GM19025 (cell line): ENCODE results near the gene LRRC53.

Source experiments
- ATAC-seq: cut with Tn5 transposase; IDR thresholded peaks from one replicate; pipeline ENCODE4 v1.9.1; 2021; ENCODE audit warnings: mild to moderate bottlenecking, low read depth, moderate library complexity; ENCODE audit not compliant: unreplicated experiment

LRRC53 gene

GRCh38 chr1:74504125-74504932, 8.1 kb downstream of the LRRC53 start:
- peak; percentile 83 for ATAC-seq

DNA sequence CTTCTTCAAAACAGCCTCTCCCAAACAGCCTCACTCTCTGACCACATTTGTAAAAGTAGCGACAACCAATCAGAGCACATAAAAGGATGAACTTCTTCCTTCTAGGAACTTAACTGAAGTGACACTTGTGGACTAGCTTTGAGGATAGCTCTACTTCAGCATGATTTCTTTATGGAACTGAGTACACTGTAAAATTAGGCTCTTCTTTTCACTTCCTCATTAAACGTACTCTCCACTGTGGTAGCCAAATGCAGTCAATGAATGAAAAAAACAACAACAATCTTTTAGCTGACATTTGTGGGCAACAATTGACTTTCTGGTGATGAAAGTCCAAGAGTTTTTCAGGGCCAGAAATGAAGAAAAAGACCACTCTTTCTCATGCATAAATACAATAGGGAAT, 9.6 kb downstream of the LRRC53 start:
- ATAC-seq = no peak

DNA sequence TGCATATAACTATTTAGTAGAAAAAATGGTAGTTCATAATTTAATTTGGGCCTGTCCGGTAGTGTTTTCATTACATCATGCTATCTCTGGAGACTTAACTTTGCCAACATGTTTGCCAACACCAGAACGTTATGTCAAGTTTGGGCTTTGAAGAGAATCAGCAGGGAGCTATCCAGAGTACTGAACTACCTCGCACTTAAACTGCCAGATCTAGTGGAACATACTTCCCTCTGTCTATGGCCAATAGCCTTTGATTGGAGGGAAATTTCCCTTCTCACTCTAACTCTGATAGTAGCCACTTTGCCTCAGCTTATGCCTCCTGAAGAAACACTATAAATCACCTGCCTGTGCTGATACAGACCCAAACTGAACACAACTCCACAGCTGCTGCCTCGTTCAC, 10.0 kb downstream of the LRRC53 start:
- ATAC-seq = no peak

DNA sequence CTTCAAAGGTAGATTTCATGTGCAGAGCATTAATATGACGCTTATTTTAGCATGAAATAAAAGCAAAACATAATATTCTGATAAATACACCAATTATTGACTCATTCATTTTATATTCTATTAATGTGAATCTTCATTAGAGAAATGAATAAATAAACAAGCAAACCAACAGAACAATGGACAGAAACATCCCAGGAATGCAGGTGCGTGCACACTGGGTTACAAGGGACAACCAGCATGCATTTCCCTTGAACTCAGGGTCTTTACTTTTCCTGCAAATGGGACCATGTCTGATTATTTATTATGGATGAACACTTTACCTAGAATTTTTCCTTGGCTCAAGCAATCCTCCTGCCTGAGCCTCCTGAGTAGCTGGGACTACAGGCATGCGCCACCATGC, 13.5 kb downstream of the LRRC53 start:
- ATAC-seq = no peak

DNA sequence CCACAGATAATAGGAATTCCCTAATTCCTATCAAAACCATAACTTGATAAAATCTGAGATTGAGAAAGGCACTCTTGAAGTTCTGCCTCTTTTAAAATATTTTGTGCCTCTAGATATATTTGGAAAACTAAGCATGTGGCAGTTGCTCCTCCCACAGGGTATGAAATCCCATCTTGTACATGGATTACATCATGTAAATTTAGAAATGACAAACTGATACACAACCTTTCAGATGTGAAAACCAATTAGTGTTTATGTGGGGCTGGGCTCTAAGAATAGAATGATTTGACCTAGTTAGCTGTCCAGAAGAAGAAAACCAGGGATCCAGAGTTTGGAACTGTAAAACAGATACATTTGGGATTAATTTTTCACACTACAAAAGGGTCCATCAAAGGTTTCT, 15.7 kb downstream of the LRRC53 start:
- ATAC-seq = no peak

- ATAC-seq = no peak
Observed at GRCh38 chr1:74486036-74486435, 26.4 kb downstream of the LRRC53 start.

DNA sequence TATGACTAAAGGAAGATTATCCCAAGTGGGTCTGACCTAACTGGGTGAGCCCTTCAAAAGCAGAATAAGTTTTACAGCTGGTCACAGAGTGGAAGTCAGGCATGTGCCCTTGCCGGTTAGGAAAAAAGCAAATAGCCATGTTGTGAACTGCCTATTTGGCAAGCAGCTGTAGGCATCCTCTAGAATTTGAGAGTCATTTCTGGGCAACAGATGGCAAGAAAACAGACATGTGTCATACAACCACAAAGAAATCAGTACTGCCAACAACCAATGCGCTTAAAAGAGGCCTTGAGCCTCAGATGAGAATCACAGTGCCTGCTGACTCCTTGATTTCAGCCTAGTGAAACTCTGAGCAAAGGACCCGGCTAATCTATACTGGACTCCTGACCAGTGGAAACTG, 26.8 kb downstream of the LRRC53 start:
- ATAC-seq = no peak

- no peak for ATAC-seq
Observed at GRCh38 chr1:74481607-74482006, 30.8 kb downstream of the LRRC53 start.

- no peak for ATAC-seq
Observed at GRCh38 chr1:74480068-74480467, 32.3 kb downstream of the LRRC53 start.

- no peak for ATAC-seq
Observed at GRCh38 chr1:74478979-74479378, 33.4 kb downstream of the LRRC53 start.

- ATAC-seq = no peak
Observed at GRCh38 chr1:74474585-74474984, 37.8 kb downstream of the LRRC53 start.

DNA sequence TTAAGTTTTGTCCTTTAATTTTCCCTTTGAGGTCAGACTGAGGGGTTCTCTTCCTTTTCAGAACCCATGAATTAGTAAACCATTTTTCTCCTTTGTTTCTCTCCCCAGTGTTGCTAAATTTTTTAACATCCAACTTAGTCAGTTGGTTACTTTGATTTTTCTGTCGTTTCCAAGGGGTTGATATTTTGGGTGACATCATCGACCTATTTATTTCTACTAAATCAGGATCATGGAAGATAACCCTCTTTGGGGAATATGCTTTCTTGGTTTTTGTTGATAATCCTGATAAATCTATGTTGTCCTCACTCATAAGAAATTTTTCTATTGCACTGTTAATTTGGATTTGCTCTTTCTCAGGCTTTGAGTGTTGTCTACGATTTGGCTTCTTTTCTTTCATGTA, 40.9 kb downstream of the LRRC53 start:
- ATAC-seq = no peak

GRCh38 chr1:74470936-74471335, 41.5 kb downstream of the LRRC53 start:
- no peak for ATAC-seq

DNA sequence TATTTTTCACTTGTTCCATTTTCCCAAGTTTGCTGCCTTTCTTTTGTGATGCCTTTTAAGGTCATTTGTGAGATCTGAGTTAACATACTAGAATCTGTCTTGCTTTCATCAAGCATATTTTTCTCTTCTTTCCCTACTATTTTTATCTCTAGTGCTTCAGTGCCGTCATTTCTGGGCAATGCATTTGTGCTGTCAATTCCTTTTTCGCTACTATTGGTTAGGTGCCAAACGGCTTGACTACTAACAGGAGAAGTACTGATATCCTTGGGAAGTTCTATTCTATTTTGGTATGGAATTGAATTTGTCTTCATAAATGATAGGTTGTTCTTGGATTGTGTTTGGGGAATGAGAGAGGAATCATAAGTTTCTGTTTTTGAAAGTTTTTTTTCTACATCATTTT, 42.2 kb downstream of the LRRC53 start:
- no peak for ATAC-seq

GRCh38 chr1:74468982-74469603, 43.3 kb downstream of the LRRC53 start:
- no peak for ATAC-seq

- no peak for ATAC-seq
Observed at GRCh38 chr1:74467786-74468377, 44.5 kb downstream of the LRRC53 start.

GRCh38 chr1:74465193-74465681, 47.2 kb downstream of the LRRC53 start:
- no peak for ATAC-seq

DNA sequence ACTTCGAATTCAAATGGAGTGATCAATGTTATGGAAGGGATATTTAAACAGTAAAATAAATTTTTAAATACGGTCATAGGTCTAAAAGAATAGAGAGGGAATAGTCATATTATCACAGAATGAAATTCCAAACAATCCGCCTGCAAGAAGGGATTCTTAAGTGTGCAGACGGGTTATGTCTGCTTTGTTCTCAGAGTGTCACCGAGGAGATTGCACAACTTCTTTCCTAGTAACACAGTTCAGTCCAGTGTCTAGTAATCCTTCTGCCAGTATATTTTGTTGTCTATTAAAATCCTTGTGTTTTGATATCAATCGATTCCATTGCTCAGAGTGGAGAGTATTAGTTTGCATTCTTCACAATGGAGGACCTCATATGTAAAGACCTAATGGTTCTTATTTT, 48.4 kb downstream of the LRRC53 start:
- ATAC-seq = no peak

GRCh38 chr1:74463333-74463988, 49.0 kb downstream of the LRRC53 start:
- ATAC-seq = peak; percentile 84

DNA sequence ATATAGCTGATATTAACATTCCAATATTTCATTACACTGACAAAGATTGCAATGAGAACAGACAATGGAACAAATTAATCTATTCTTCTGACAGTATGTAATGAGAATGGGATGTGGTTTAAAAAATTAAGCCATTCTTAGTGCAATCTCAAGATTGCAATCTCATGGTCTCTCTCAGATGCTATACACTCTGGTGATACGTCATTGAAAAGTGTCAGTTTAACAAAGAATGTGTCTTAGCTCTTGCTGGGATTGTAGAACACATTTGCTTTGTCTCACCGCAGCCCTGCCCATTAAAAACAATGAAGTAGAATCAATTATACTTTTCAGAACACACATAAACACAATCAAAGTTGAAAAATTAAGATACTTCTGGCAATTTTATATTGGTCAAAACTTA, 55.2 kb downstream of the LRRC53 start:
- ATAC-seq = no peak

DNA sequence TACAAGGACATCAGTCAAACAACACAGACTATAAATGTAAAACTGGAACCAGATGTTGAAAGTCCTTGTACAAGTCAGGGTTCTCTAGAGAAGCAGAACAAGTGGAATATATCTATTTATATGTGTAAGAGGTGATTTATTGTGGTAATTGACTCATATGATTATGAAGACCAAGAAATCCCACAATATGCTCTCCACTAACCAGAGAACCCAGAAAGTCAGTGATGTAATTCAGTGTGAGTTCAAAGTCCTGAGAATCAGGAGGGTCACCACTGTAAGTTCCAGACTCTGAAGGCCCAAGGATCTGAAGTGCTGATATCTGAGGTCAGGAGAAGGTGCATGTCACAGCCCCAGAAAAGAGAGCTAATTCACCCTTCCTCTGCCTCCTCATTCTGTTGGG, 57.0 kb downstream of the LRRC53 start:
- no peak for ATAC-seq
